ENCODE data around the gene NCOA5.

DNA sequence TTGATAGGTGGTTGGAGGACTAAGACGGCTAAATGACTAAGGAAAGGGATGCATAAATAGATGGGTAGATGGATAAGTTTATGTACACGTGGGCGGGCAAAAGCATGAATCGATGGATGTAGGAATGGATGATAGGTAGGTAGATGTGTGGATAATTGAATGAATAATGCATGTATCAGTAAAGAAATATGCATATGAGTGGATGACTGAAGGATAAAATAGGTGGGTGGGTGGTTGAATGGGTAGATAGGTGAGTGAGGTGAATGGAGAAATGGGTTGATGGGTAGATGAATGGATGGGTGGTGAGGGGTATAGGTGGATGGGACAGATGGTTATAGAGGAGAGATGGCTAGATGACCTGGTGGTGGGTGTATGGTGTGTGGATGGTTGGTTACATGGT lies 40.6 kb downstream of the NCOA5 start:
- TF ChIP-seq, protein P1, sequence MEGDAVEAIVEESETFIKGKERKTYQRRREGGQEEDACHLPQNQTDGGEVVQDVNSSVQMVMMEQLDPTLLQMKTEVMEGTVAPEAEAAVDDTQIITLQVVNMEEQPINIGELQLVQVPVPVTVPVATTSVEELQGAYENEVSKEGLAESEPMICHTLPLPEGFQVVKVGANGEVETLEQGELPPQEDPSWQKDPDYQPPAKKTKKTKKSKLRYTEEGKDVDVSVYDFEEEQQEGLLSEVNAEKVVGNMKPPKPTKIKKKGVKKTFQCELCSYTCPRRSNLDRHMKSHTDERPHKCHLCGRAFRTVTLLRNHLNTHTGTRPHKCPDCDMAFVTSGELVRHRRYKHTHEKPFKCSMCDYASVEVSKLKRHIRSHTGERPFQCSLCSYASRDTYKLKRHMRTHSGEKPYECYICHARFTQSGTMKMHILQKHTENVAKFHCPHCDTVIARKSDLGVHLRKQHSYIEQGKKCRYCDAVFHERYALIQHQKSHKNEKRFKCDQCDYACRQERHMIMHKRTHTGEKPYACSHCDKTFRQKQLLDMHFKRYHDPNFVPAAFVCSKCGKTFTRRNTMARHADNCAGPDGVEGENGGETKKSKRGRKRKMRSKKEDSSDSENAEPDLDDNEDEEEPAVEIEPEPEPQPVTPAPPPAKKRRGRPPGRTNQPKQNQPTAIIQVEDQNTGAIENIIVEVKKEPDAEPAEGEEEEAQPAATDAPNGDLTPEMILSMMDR (conservative IDR thresholded peaks at IDR 0.05; ENCODE audit: low read depth, low read length): no peak
- TF ChIP-seq EZH2 (IDR thresholded peaks at IDR 0.05; ENCODE audit: low read length, unreplicated experiment) (no peak), EZH2phosphoT487 (IDR thresholded peaks at IDR 0.05; ENCODE audit: borderline replicate concordance, low read length) (no peak)
